Adrenal gland (tissue), 12 donors: ENCODE data around the gene ADIPOQ. TPM values are rescaled to one million over a fixed set of nuclear protein-coding genes. Genes with fewer than 3 reads are reported as not detected.
"Not testable (repeated sequence)": the region's sequence is repeated elsewhere in the genome, so short reads cannot be mapped to it uniquely, and the experiment has no call there.

ENCODE experiments used
- DNase-seq, 7 donors: peaks; one replicate each; pipeline ENCODE4 v3.0.0-alpha.2; 2019 to 2020
- H3K27ac ChIP-seq, 5 donors: fragments of 200-600 bp; sonication (generic) in 4 of 5; 1 replicate in 3 of 5; 2 replicates in 2 of 5; pipeline versions ENCODE4 v1.5.1 to v1.8.0; 2016 to 2020; ENCODE audit warnings: mild to moderate bottlenecking in 1 of 5
- H3K27me3 ChIP-seq: fragments of 200-600 bp; 2 replicates; pipeline ENCODE4 v1.8.0; 2021
- H3K36me3 ChIP-seq, 2 donors: fragments of 200-600 bp; replicated peaks in 1 of 2; 1 replicate in 1 of 2; 2 replicates in 1 of 2; pipeline versions ENCODE4 v1.5.1 to v1.8.0; 2018 to 2022
- H3K4me1 ChIP-seq, 2 donors: fragments of 200-600 bp; replicated peaks in 1 of 2; 1 replicate in 1 of 2; 2 replicates in 1 of 2; pipeline versions ENCODE4 v1.5.1 to v1.8.0; 2018 to 2021
- H3K4me3 ChIP-seq, 4 donors: fragments of 200-600 bp; sonication (generic) in 3 of 4; one replicate each; pipeline ENCODE4 v1.5.1; 2016 to 2018
- H3K9me3 ChIP-seq, 3 donors: fragments of 200-600 bp; sonication (generic) in 1 of 3; replicated peaks in 1 of 3; 1 replicate in 2 of 3; 2 replicates in 1 of 3; pipeline versions ENCODE4 v1.5.1 to v1.8.0; 2016 to 2021
- POLR2A ChIP-seq, 2 donors: fragments of 450-650 bp; IDR thresholded peaks; one replicate each; pipeline ENCODE4 v1.6.1; 2017; ENCODE audit warnings: antibody characterized with exemption in 2 of 2, mild to moderate bottlenecking in 2 of 2, moderate library complexity in 1 of 2
- WGBS, 4 donors: extraction: QIAGEN DNeasy Blood & Tissue Kit in 2 of 4; methylation state at CpG; one replicate each; pipeline versions ENCODE4 v1.1.5 to v1.1.7; 2013 to 2017; 5-methylcytosine and 5-hydroxymethylcytosine counted together
- intact Hi-C, 2 donors: fragments of 100-400 bp; cut with DNase I; formaldehyde crosslinking; loops; one replicate each; pipeline versions ENCODE4 v1.14.1 to v1.15.0; 2022 to 2023
- polyA plus RNA-seq, 3 donors: library from polyadenylated mRNA; stranded (reverse); fragments of 200-250 nt in 2 of 3; fragments of 350-450 nt in 1 of 3; fragmentation: Illumina TruSeq in 1 of 3; extraction: RNeasy Lipid Tissue Mini Kit (QIAGEN cat#74804) in 1 of 3; gene quantifications; one replicate each; pipeline ENCODE4 v1.2.3, GENCODE V29; 2013 to 2014
- total RNA-seq, 9 donors: library from RNA; depleted of rRNA in 4 of 9; stranded (reverse); fragments of >200 nt in 4 of 9; fragments of 120-200 nt in 1 of 9; fragmentation: NEBNext Ultra II Directional in 1 of 9; extraction: Animal tissue kit (Norgen Biotek cat#: 25700) in 1 of 9; gene quantifications; one replicate each; pipeline versions ENCODE4 v1.1.0 to v1.2.4, GENCODE V29; 2013 to 2023
- TF ChIP-seq, protein P1 (sequence below), 6 experiments: fragments of 450-650 bp in 4 of 6; fragments of 200-600 bp in 2 of 6; sonication (generic) in 1 of 6; IDR thresholded peaks; 1 replicate in 5 of 6; 2 replicates in 1 of 6; pipeline versions ENCODE4 v1.5.1 to v1.8.0; 2016 to 2021; ENCODE audit warnings: antibody characterized with exemption in 6 of 6, mild to moderate bottlenecking in 2 of 6, moderate library complexity in 1 of 6
- donor health status: healthy with polysubstance abuse.
- donor health status: Bipolar disorder and iron deficiency.
- donor health status: DM: yes; HTN: yes; CAD: no.
- donor health status: DM: no; HTN: no; CAD: no.
- donor health status: DM: no; HTN: no; CAD: no.
- donor health status: DM: yes; HTN: yes; CAD: no.

Gene ADIPOQ
- total and polyA plus RNA-seq, 12 donors: 0.18 to 18.0 (median 1.3) TPM; not detected in 1

DNA sequence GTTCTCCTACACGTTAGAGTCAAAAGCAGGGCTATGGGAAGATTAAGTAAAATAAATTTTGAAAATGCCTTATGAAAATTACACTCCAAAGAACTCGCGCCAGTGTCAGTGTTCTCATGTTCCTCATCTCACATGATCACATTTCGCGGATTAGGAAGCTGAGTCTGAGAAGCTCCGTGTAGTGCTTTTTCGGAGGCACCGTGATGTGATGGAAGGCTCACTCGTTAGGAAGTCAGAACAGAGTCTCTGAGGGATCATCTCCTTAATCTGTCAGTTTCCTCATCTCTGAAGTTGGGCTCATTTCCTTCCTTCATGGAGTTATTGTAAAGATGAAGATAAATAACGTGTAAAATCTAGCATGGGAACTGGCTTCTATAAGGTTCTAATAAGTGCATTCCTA, 3.2 kb downstream of the ADIPOQ start:
- intact Hi-C loops: loop anchor here (10.0 kb wide), 1 partner anchor 319 kb away; no protein-coding TSS in a partner anchor
- 57 to 79% (median 63%) methylated on average over 10 of the region's 10 CpGs for WGBS, 4 donors
- DNase-seq: peak in 1 of 7 donors; percentile 34
- Histone ChIP-seq H3K27me3 (peaks cover 12% of the 10 kb centered on the region), H3K4me3 (no peak overlapping the region), H3K9me3 (no peaks in the 10 kb centered on the region), H3K4me1 (no peaks in the 10 kb centered on the region), H3K36me3 (no peaks in the 10 kb centered on the region), H3K27ac (no peak overlapping the region)
- TF ChIP-seq, protein P1, sequence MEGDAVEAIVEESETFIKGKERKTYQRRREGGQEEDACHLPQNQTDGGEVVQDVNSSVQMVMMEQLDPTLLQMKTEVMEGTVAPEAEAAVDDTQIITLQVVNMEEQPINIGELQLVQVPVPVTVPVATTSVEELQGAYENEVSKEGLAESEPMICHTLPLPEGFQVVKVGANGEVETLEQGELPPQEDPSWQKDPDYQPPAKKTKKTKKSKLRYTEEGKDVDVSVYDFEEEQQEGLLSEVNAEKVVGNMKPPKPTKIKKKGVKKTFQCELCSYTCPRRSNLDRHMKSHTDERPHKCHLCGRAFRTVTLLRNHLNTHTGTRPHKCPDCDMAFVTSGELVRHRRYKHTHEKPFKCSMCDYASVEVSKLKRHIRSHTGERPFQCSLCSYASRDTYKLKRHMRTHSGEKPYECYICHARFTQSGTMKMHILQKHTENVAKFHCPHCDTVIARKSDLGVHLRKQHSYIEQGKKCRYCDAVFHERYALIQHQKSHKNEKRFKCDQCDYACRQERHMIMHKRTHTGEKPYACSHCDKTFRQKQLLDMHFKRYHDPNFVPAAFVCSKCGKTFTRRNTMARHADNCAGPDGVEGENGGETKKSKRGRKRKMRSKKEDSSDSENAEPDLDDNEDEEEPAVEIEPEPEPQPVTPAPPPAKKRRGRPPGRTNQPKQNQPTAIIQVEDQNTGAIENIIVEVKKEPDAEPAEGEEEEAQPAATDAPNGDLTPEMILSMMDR (IDR thresholded peaks at IDR 0.05): no peak
- TF ChIP-seq POLR2A (IDR thresholded peaks at IDR 0.05): no peak

DNA sequence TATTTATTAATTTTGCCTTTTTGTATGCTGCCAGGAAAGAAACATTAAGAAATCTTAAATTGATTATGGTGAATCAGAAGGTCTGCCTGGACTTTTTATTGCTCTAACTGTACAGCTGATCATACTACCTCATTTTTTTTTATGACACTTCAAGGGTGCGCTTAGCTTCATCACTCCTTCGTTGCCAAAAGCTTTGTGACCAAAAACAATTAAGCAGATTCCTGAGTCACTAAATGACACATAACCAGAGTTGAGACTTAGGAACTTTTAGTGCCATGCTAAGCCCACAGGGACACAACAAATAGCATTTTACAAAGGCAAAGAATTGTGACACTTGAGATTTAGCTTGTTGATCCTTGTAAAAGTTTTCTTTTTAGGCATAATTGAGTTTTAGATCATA, 4.9 kb downstream of the ADIPOQ start:
- H3K4me3 ChIP-seq: no peak overlapping the region
- peaks cover 12% of the 10 kb centered on the region for H3K27me3 ChIP-seq
- TF ChIP-seq, protein P1 (IDR thresholded peaks at IDR 0.05): no peak
- no peak for TF ChIP-seq POLR2A (IDR thresholded peaks at IDR 0.05)
- H3K27ac ChIP-seq: no peak overlapping the region
- intact Hi-C loops: loop anchor here (10.0 kb wide), 1 partner anchor 317 kb away; no protein-coding TSS in a partner anchor
- no peaks in the 10 kb centered on the region for H3K36me3 ChIP-seq
- no peaks in the 10 kb centered on the region for H3K9me3 ChIP-seq
- no peaks in the 10 kb centered on the region for H3K4me1 ChIP-seq
- 53 to 62% (median 55%) methylated on average over 2 of the region's 2 CpGs for WGBS, 4 donors
- no peak for DNase-seq

DNA sequence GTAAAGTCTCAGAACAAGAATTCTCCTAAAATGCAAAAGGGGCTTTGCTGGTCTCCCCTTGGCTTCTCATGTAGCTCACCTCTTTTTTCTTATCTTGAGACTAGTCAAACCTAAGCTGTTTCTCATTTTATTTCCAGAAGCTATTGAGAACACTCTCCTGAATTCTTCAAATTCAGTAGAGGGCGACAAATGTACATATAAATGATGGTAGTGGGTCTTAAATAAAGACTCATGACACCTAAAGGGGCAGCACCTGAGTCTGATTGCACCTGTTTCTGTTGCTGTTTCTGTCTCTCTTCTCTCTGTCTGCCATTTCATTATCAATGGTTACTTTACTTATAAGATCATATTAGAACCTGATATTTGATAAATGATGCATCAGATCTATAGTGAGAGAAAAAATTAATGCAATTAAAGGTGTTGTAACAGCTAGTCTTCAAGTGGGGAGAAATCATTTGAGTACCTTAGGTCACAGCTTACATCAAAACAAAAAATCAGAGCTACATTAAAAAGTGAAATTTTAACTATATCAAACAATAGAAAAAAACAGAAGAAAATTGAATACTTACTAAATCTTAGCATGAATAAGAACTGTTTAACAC, 7.0 kb downstream of the ADIPOQ start:
- WGBS, 4 donors: 0 to 4% (median 1%) methylated on average over 1 of the region's 1 CpG
- TF ChIP-seq, protein P1 (IDR thresholded peaks at IDR 0.05): peak in 5 of 6 experiments; percentile 6 to 45 (median 28)
- TF ChIP-seq POLR2A (IDR thresholded peaks at IDR 0.05): no peak
- H3K4me3 ChIP-seq: no peak overlapping the region
- no peaks in the 10 kb centered on the region for H3K4me1 ChIP-seq
- no peaks in the 10 kb centered on the region for H3K9me3 ChIP-seq
- H3K36me3 ChIP-seq: no peaks in the 10 kb centered on the region
- no peak for DNase-seq
- peaks cover 12% of the 10 kb centered on the region for H3K27me3 ChIP-seq
- no peak overlapping the region for H3K27ac ChIP-seq
- intact Hi-C loops: loop anchor here (10.0 kb wide), 1 partner anchor 315 kb away; no protein-coding TSS in a partner anchor

DNA sequence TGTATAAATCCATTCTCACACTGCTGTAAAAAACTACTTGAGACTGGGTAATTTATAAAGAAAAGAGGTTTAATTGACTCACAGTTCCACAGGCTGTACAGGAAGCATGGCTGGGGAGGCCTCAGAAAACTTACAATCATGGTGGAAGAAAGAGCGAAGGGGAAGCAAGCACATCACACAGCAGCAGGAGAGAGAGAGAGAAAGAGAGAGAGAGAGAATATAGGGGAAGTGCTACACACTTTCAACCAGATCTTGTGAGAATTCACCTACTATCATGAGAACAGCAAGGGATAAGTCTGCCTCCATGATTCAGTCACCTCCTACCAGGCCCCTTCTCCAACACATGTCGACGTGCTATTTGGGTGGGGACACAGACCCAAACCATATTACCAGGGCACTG, 9.3 kb downstream of the ADIPOQ start:
- H3K4me1 ChIP-seq, H3K9me3 ChIP-seq, H3K27ac ChIP-seq, intact Hi-C loops, H3K4me3 ChIP-seq, H3K27me3 ChIP-seq, DNase-seq, H3K36me3 ChIP-seq: not testable (repeated sequence)
- WGBS, 4 donors: 93 to 97% (median 95%) methylated on average over 3 of the region's 3 CpGs

DNA sequence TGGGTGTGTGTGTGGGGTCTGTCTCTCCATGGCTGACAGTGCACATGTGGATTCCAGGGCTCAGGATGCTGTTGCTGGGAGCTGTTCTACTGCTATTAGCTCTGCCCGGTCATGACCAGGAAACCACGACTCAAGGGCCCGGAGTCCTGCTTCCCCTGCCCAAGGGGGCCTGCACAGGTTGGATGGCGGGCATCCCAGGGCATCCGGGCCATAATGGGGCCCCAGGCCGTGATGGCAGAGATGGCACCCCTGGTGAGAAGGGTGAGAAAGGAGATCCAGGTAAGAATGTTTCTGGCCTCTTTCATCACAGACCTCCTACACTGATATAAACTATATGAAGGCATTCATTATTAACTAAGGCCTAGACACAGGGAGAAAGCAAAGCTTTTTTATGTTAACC, 10.5 kb downstream of the ADIPOQ start:
- intact Hi-C loops: no loop called here
- 76 to 98% (median 93%) methylated on average over 4 to 6 of the region's 6 CpGs for WGBS, 4 donors
- Histone ChIP-seq H3K4me1 (no peaks in the 10 kb centered on the region), H3K27ac (no peak overlapping the region), H3K4me3 (no peak overlapping the region), H3K9me3 (no peaks in the 10 kb centered on the region), H3K27me3 (peaks cover 7% of the 10 kb centered on the region), H3K36me3 (no peaks in the 10 kb centered on the region)
- DNase-seq: no peak
- TF ChIP-seq POLR2A (IDR thresholded peaks at IDR 0.05): no peak
- TF ChIP-seq, protein P1 (IDR thresholded peaks at IDR 0.05): no peak
